Natural killer cell (primary cell): ENCODE data around the gene SPRR2A. TPM values are rescaled to one million over a fixed set of nuclear protein-coding genes. Genes with fewer than 3 reads are reported as not detected.

Source experiments
- ATAC-seq, 3 donors: fragments of 150-1000 bp in 2 of 3; fragments of 200-7000 bp in 1 of 3; cut with Tn5 transposase; 1 replicate in 1 of 3; 2 replicates in 2 of 3; pipeline ENCODE4 v1.10.0; 2021; ENCODE audit warnings: mild to moderate bottlenecking in 2 of 3, moderate library complexity in 2 of 3
- DNase-seq, 2 donors: peaks; one replicate each; pipeline versions ENCODE4 v3.0.0 to v3.0.0-alpha.2; 2013 to 2021; ENCODE audit warnings: mixed read lengths in 1 of 2
- H3K27ac ChIP-seq: one replicate; pipeline ENCODE4 v1.5.1; 2013; ENCODE audit warnings: mild to moderate bottlenecking, low read length
- H3K27me3 ChIP-seq: one replicate; pipeline ENCODE4 v1.6.1; 2013; ENCODE audit warnings: low read length; ENCODE audit not compliant: control insufficient read depth, insufficient read depth
- H3K36me3 ChIP-seq: one replicate; pipeline ENCODE4 v1.6.1; 2013; ENCODE audit warnings: low read length; ENCODE audit not compliant: control insufficient read depth, insufficient read depth
- H3K4me1 ChIP-seq: one replicate; pipeline ENCODE4 v1.6.1; 2013; ENCODE audit warnings: low read length; ENCODE audit not compliant: control insufficient read depth, insufficient read depth
- H3K4me3 ChIP-seq: one replicate; pipeline ENCODE4 v1.5.1; 2013; ENCODE audit warnings: low read length
- H3K9me3 ChIP-seq: one replicate; pipeline ENCODE4 v1.6.1; 2013; ENCODE audit warnings: low read length; ENCODE audit not compliant: control insufficient read depth, insufficient read depth
- H3K27ac Mint-ChIP-seq, 2 donors: one replicate each; pipeline ENCODE4 v1.8.0; 2022; ENCODE audit warnings: mild to moderate bottlenecking in 2 of 2, mixed read lengths in 2 of 2, moderate library complexity in 1 of 2
- H3K27me3 Mint-ChIP-seq, 2 donors: one replicate each; pipeline ENCODE4 v1.8.0; 2022; ENCODE audit warnings: low read depth in 2 of 2, mixed read lengths in 2 of 2
- H3K36me3 Mint-ChIP-seq: one replicate; pipeline ENCODE4 v1.8.0; 2022; ENCODE audit warnings: mixed read lengths
- H3K4me1 Mint-ChIP-seq, 2 donors: one replicate each; pipeline ENCODE4 v1.8.0; 2022; ENCODE audit warnings: mixed read lengths in 2 of 2
- H3K4me3 Mint-ChIP-seq: one replicate; pipeline ENCODE4 v1.8.0; 2022; ENCODE audit warnings: mild to moderate bottlenecking, moderate library complexity, mixed read lengths
- H3K9me3 Mint-ChIP-seq, 2 donors: one replicate each; pipeline ENCODE4 v1.8.0; 2022; ENCODE audit warnings: mixed read lengths in 2 of 2
- WGBS: methylation state at CpG from one replicate; pipeline ENCODE4 v1.1.7; 2013; ENCODE audit warnings: missing lambda C conversion rate; ENCODE audit not compliant: insufficient coverage; 5-methylcytosine and 5-hydroxymethylcytosine counted together
- intact Hi-C: fragments of 100-400 bp; cut with micrococcal nuclease; formaldehyde crosslinking; loops from one replicate; pipeline ENCODE4 v1.14.2; 2022
- total RNA-seq, 4 donors: library from RNA; stranded (reverse); fragments of 120-200 nt in 1 of 4; gene quantifications; one replicate each; pipeline versions ENCODE4 v1.2.3 to v1.2.4, GENCODE V29; 2013 to 2022
- TF ChIP-seq, protein P1 (sequence below): fragments of 200-600 bp; IDR thresholded peaks from one replicate; pipeline ENCODE4 v1.8.0; 2022; ENCODE audit warnings: antibody characterized with exemption

Gene SPRR2A
- total RNA-seq, 3 donors from 2014 or later (not counting 1 experiment from before 2014, with no cell fraction given): not detected

DNA sequence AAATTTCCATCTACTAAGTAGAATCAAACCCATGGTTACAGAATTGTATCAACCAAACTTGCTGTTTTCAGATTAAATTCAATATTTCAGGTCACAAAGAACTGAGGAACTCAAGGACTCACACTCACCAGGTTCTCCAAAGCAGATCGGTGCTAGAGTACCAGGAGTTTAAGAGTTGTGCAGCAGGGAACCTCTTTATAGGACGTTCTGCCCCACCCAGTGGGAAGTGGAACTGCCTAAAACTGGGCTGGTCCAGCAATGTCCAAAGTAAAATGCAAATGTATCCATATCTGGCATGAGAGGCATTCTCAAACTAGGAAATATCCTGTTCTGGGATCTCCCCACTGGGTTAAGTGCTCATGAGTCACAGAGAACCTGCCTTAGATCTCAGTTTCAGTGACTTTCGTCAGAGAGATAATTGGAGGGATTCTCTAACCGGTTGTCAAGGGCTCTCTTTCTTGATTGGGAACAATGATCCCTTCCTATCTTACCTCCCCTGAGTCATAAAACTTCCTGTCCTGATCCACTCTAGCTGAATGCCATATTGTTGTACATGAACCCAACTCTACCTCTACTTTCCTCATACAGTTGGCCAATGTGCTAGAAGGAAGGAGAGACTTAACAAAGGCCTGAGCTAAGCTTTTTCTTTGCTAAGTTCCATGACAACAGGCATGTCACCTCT, 16.2 kb downstream of the SPRR2A start, which contains the start of gene SPRR2D:
Gene SPRR2D (minus strand): TSS at position 171 of the 682 bp plus-strand sequence. CDS start 774 bp downstream, outside the sequence.
- no peaks in the 10 kb centered on the region for H3K36me3 Mint-ChIP-seq
- H3K27me3 Mint-ChIP-seq: peaks cover 18 to 73% of the 10 kb centered on the region in 2 donors
- no peak within 1 kb of the TSS for H3K4me3 Mint-ChIP-seq
- intact Hi-C loops: no loop called here
- no peaks in the 10 kb centered on the region for H3K9me3 Mint-ChIP-seq
- 78% methylated on average over 3 of the region's 4 CpGs for WGBS
- peaks cover 5% of the 10 kb centered on the region for H3K27me3 ChIP-seq
- ATAC-seq: no peak
- H3K27ac ChIP-seq: no peak within 1 kb of the TSS
- no peaks in the 10 kb centered on the region for H3K4me1 ChIP-seq
- no peaks in the 10 kb centered on the region for H3K4me1 Mint-ChIP-seq
- DNase-seq: no peak
- H3K4me3 ChIP-seq: no peak within 1 kb of the TSS
- TF ChIP-seq, protein P1, sequence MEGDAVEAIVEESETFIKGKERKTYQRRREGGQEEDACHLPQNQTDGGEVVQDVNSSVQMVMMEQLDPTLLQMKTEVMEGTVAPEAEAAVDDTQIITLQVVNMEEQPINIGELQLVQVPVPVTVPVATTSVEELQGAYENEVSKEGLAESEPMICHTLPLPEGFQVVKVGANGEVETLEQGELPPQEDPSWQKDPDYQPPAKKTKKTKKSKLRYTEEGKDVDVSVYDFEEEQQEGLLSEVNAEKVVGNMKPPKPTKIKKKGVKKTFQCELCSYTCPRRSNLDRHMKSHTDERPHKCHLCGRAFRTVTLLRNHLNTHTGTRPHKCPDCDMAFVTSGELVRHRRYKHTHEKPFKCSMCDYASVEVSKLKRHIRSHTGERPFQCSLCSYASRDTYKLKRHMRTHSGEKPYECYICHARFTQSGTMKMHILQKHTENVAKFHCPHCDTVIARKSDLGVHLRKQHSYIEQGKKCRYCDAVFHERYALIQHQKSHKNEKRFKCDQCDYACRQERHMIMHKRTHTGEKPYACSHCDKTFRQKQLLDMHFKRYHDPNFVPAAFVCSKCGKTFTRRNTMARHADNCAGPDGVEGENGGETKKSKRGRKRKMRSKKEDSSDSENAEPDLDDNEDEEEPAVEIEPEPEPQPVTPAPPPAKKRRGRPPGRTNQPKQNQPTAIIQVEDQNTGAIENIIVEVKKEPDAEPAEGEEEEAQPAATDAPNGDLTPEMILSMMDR: no peak
- H3K36me3 ChIP-seq: no peaks in the 10 kb centered on the region
- no peaks in the 10 kb centered on the region for H3K9me3 ChIP-seq
- no peak within 1 kb of the TSS for H3K27ac Mint-ChIP-seq

DNA sequence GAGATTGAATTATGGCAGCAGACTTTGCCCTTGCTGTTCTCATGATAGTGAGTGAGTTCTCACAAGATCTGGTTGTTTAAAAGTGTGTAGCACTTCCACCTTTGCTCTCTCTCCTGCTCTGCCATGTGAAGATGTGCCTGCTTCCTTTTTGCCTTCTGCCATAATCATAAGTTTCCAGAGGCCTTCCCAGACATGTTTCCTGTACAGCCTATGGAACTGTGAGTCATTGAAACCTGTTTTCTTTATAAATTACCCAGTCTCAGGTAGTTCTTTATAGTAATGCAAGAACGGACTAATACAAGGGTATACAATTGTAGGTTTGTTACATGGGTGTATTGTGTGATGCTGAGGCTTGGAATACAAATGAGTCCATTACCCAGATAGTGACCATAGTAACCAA, 22.1 kb downstream of the SPRR2A start:
- H3K4me1 ChIP-seq: no peaks in the 10 kb centered on the region
- H3K9me3 ChIP-seq: no peaks in the 10 kb centered on the region
- WGBS: 83% methylated on average over 1 of the region's 1 CpG
- DNase-seq (no peak), ATAC-seq (no peak)
- intact Hi-C loops: no loop called here
- TF ChIP-seq, protein P1: no peak
- H3K27ac ChIP-seq: no peak overlapping the region
- H3K27ac Mint-ChIP-seq: no peak overlapping the region
- no peaks in the 10 kb centered on the region for H3K27me3 ChIP-seq
- no peak overlapping the region for H3K4me3 ChIP-seq
- no peaks in the 10 kb centered on the region for H3K36me3 ChIP-seq
- peaks cover 10 to 55% of the 10 kb centered on the region in 2 donors for H3K27me3 Mint-ChIP-seq
- H3K4me3 Mint-ChIP-seq: no peak overlapping the region
- no peaks in the 10 kb centered on the region for H3K36me3 Mint-ChIP-seq
- no peaks in the 10 kb centered on the region for H3K9me3 Mint-ChIP-seq
- no peaks in the 10 kb centered on the region for H3K4me1 Mint-ChIP-seq

DNA sequence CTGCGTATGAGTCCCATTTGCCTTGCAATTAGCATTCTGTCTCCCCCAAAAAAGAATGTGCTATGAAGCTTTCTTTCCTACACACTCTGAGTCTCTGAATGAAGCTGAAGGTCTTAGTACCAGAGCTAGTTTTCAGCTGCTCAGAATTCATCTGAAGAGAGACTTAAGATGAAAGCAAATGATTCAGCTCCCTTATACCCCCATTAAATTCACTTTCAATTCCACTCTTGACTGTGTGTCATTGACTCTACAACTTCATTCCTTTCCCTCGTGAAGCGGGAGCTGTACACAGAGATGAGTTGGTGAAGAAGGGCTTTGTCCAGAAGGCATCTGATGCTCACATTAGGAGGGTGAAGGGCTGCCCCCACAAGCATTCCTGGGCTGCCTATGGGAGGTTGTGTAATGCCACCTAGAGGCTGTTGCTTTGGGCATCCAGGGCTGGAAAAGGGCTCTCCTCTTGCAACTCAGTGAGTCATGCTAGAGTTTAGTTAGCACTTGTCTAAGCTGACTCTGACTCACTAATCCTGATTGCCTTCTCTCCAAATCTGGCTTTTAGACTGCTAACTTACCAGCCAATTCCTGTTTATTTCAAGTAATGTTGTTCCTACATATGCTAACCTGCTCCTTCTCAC, 24.5 kb downstream of the SPRR2A start:
- Histone ChIP-seq H3K27me3 (no peaks in the 10 kb centered on the region), H3K4me3 (no peak overlapping the region), H3K4me1 (no peaks in the 10 kb centered on the region), H3K9me3 (no peaks in the 10 kb centered on the region), H3K36me3 (no peaks in the 10 kb centered on the region), H3K27ac (no peak overlapping the region)
- ATAC-seq (peak in 1 of 3 donors; percentile 12), DNase-seq (no peak)
- TF ChIP-seq, protein P1: no peak
- intact Hi-C loops: no loop called here
- Mint-ChIP-seq H3K4me1 (no peaks in the 10 kb centered on the region), H3K27ac (no peak overlapping the region), H3K27me3 (peaks cover 14 to 52% of the 10 kb centered on the region in 2 donors), H3K4me3 (no peak overlapping the region), H3K9me3 (no peaks in the 10 kb centered on the region), H3K36me3 (no peaks in the 10 kb centered on the region)
- WGBS: 33% methylated on average over 2 of the region's 3 CpGs
